Measurements from ENCODE around the gene TNS1.

Gene TNS1

DNA sequence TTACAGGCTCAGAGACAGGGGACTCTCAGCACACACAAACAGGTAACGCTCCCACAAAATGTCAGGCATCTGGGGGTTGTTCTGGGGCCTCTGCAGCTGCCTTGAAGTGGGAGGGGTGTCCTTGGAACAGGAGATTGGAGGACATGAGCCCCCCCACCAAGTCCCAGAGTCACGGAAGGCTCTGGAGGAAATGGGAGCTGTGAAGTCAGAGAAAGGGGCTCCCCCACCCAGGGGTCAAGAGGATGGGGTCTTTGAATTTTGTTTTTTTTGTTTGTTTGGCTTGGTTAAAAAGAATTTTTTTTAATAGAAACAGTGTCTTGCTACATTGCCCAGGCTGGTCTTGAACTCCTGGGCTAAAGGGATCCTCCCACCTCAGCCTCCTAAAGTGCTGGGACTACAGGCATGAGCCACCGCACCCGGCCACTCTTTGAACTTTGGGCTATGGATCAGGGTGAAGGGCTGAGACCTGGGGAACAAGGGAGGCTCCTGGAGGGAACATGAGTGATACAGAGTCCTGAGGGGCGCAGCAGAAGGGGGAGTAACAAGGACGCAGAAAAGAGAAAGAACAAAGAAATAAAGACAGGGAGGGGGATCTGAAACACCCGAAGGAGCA, 46.8 kb downstream of the TNS1 start:
- no peak for DNase-seq

DNA sequence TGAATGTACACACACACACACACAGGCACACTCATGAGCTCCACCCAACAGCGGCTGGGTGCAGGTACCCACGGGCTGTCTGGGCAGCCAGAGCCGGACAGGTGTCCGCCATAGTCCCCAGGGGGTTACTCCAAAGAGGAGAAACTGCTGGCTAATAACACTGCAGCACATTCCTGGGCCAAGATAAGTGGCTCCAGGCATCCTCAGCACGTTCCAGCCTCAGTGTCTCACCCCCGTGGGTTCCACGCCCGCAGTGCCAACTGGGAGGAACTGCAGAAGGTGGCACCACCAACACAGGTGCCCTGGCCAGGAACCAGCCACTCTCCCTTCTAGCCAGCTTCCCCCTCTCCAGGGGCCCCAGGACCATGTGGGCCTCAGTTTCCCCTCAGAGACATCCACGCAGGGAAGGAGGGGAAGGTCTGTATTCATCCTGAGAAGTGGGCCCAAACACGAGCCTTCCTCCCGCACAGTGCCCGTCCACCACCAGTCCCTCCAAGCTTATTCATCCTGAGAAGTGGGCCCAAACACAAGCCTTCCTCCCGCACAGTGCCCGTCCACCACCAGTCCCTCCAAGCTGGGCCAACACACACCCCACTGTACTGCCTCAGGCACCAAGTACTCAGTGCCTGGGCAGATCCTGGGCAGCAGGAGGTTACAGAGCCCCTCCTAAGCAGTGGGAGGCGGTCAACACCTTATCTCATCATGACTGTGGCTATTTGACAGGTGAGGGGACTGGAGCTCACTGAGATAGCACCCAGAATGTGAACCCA, 47.6 kb downstream of the TNS1 start:
- DNase-seq: no peak

- DNase-seq: no peak
Observed at GRCh38 chr2:217954469-217954868, 48.3 kb downstream of the TNS1 start.

DNA sequence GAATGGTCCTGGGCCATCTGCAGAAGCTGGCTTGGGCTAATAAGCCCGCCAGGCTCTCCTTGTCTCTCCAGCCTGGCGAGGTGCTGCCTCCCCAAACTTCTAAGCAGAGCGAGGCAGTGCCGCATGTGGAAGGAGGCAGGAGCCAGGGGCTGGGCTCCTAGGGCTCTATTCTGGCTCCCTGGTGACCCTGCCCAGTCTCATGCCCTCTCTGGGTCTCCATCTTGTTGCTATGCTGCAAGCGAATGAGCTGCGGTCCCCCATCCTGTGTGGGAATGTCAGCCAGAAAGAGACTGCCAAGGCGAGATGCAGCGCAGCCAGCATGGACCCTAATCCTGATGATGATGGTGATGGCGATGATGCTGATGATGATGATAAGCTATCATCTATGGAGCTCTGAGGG, 48.7 kb downstream of the TNS1 start:
- DNase-seq: no peak

GRCh38 chr2:217953531-217953932, 49.3 kb downstream of the TNS1 start:
- DNase-seq: no peak

GRCh38 chr2:217953011-217953481, 49.7 kb downstream of the TNS1 start:
- no peak for DNase-seq

DNA sequence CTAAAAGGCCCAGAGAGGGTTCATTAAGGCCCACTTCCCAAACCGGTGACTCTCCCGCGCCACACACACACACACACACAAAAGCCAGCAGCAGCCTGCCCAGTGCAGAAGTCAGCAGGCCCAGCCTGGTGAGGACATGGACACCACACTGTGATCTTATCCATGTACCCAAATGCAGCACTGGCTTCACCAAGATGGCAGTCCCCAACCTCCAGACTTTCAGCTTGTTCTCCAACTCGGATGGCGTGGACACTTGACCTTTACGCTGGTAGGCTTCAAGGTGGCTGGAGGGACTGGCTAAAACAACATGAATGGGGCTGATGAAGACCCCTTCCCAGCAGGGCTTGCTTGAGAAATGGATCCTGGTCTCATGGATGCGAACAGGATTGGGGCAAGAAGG, 50.4 kb downstream of the TNS1 start:
- no peak for DNase-seq

DNA sequence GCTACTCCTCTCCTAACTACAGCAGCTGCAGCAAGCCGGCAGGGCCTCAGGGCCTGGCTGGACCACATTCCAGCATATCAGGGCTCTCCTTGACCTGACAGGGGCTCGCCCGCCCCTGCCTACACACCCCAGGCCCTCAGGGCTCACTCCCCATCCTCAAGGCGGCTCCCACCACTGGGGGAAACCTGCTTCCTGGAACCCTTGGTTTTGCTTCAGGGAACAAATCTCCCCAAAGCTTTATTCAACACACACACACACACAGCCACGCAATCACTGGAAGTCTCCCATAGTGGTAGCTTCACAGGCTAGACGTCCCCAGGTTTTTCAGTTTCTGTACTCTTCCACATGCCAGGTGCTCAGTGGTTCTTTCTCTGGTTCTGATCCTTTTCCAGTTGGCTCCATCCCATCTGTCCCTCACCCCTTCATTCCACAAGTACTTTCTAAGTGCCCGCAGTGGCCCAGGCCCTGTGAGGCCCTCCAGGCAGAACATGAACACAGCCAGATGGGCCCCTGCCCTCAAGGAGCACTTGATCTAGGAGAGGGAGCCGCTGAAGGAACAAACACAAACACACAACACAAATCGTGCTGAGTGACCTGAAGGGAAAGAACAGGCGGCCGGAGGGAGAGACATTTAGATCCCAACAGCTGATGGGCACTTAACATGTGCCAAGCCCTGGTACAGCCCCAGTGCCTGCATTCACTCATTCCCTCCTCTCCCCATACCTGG, 51.1 kb downstream of the TNS1 start:
- no peak for DNase-seq

DNA sequence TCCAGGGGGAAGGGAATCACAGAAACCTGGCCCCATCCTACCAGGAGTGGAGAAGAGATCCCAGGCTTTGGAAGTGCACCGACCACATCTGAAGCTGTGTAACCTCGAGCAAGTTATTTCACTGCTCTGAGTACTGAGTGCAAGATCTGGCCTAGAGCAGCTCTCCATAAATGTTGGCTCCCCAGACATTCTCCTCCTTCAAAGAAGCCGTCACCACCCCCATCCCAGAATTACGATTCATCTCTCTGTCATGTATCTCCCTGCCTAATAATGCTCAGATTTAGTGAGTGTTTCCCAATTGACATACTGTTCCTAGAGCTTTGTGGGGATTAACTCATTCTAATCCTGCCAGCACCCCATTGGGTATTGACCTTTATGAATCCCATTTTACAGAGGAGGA, 51.7 kb downstream of the TNS1 start:
- DNase-seq: no peak

DNA sequence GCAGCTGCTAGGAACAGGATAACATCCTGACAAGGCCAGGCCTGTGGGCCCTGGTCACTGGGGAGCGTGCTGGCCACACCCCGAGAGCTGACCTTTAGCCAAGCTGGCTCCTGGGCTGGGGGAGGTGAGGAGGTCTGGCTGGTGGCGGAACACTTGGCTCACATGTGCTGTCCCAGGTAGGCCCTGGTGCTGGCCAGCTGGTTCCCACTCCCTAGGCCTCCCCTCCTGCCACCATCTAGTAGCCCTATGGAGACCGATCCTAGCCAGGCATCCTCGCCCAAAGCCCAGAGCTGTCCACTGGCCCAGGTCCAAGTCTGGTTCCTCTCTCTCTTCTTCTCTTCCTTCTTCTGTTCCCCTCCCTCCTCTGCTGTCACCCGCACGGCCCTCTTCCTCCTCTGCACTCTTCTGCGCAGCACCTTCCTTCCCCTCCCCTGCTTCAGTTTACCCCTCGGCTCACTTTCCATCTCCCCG, 52.4 kb downstream of the TNS1 start:
- no peak for DNase-seq

DNA sequence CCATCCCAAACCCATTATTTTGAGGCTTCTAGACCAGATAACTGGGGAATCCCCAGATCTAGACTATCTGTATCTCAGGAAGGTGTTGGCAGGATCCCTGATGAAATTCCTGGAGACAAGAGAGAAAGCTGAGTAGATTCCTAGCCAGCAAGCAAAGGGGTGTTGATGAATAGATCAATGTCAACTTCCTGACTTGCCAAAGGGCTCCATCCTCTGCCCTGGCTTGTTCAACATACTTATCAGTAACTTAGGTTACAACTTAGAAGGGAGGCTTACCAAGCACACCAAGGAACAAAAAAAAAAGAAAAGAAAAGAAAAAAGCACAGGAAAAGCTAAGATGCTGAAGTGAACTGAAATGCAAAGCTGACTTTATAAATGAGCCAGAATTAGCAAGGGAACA, 53.3 kb downstream of the TNS1 start:
- no peak for DNase-seq

GRCh38 chr2:217948897-217949296, 53.9 kb downstream of the TNS1 start:
- DNase-seq: no peak

- no peak for DNase-seq
Observed at GRCh38 chr2:217948351-217948791, 54.4 kb downstream of the TNS1 start.

GRCh38 chr2:217947383-217948350, 55.1 kb downstream of the TNS1 start:
- no peak for DNase-seq

DNA sequence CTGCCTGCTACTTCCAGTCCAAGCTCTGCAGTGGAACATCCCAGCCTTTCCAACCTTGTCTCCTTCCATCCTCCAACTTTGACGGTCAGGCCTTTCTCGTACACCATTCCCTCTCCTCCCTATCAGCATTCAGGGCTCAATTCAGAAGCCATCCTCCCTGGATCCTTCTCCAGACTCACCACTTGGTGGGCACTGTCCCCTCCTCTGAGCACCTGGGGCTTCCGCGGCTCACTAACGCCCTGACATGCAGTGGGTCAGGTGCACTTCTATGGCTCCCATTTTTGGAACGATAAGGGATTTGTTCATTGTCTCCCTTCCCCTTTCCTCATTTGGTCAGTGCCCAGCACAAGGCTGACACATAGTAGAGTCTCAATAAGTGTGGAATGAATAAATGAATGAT, 56.7 kb downstream of the TNS1 start:
- DNase-seq: no peak

- no peak for DNase-seq
Observed at GRCh38 chr2:217945530-217945929, 57.3 kb downstream of the TNS1 start.

GRCh38 chr2:217944923-217945322, 57.9 kb downstream of the TNS1 start:
- no peak for DNase-seq

DNA sequence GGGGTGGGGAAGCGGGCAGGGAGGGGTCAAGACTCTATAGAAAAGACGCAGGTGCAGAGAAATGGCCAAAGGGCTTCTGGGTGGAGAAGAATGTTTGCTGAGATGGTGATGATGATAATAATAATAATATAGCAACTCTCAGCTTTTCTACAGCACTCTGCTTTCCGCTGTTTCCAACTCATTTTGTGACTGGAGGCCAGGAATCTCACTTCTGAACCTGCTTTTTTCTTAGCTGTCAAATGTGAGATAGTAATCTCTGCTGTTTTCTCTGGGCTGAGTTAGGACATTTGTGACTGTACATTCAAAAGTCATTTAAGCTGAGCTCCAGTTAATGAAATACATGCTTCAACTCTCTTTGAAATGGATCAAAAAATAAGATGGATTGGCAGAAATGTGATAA, 58.4 kb downstream of the TNS1 start:
- no peak for DNase-seq

DNA sequence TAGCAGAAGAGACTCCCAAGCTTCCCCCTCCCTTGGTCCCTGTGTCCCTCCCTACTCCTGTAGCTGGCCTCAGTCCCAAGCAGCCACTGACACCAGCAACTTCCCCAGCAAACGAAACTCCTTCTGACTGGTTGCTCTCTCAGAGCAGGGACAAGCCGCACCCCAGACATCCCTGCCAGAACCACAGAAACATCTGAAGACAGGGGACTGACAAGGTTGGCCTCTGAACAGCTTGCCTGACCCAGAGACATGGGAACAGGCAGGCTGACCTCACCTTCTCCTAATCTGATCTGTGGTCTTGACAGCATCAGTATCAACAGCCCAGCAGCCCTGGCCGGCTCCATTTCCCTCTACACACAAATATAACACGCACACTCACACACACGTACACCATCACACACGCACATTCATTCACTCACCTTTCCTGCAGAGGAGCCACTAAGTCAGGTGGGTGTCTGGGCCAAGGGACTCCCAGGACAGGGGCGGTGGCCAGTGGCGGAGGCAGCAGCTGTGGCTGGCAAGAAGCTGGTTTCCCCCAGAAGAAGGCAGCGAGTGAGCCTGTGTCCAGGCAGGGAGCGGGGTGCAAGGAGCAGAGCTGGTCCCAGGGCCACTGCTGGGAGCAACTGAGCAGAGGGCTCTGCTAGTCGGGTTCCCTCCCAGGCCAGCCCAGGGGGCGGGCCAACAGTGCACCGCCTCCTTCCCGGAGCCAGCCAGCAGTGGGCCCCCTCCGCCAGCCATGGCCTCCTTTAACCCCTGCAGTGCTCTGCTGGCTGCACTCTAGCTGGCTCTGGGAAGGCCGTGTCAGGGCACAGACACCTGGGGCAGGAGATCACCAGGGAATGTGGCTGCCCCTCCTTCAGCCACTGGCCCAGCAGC, 59.1 kb downstream of the TNS1 start:
- no peak for DNase-seq

DNA sequence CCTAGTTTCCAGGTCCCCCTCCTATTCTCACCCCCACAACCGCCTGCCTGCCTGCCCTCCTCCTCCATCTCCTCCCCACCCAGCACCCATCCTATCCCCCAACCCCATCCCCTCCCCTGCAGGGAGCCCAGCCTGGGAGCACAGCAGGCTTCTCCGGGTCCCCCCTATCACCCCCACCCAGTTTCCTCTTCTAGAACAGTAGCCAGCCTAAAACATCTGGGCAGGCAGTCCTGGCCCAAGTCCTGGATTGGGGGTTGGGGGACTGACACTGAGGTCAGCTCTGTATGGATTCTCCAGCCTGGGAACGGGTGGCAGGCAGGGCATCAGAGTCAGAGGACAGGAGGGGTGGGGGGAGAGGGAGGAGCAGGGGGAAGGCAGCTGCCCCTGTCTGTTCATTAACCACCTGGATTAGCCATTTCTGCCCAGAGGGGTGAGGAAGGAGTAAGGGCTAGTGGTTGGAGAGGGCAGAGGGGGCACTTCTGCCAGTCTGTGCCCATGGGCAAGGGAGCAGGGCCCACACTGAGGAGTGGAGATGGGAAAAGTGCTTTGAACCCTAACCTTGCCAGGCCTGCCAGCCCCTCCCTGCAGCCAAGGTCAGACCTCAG, 60.0 kb downstream of the TNS1 start:
- no peak for DNase-seq

Data from activated CD8-positive, alpha-beta memory T cell treated with anti-CD3 and anti-CD28 coated beads, Interleukin-2, amount 50 U/mL, for 48 hours (primary cell).